Measurements from ENCODE around the gene U2AF2. TPM values are rescaled to one million over a fixed set of nuclear protein-coding genes. Genes with fewer than 3 reads are reported as not detected.

Gene U2AF2
- total RNA-seq, 1 experiment from 2014 or later, result 323 TPM

GRCh38 chr19:55621205-55621672 lies 33.6 kb upstream of the U2AF2 start:
- intact Hi-C loops (cut with micrococcal nuclease; ENCODE audit: unreplicated experiment), result no loop called here
- Histone ChIP-seq H3K27ac (no peak overlapping the region), H3K36me3 (ENCODE audit: low read depth) (0 out of 2 replicates have a peak, but pooled peaks cover 3% of the 10 kb centered on the region), H3F3A (ENCODE audit: insufficient read depth, low read depth) (peaks cover 35% of the 10 kb centered on the region), H3K9me2 (ENCODE audit: insufficient read depth) (no peaks in the 10 kb centered on the region), H4K20me1 (ENCODE audit: insufficient read depth) (peaks cover 10% of the 10 kb centered on the region), H3K4me3 (no peak overlapping the region), H3K9me3 (ENCODE audit: insufficient read depth, low read depth) (no peaks in the 10 kb centered on the region), H3K79me2 (ENCODE audit: low read depth) (no peaks in the 10 kb centered on the region), H3K27me3 (ENCODE audit: insufficient read depth, low read depth) (no peaks in the 10 kb centered on the region), H3K4me2 (no peak overlapping the region), H2AFZ (no peak overlapping the region), H3K4me1 (replicated peaks; ENCODE audit: insufficient read depth) (peaks cover 14% of the 10 kb centered on the region)
- POLR2A ChIA-PET (ENCODE audit: unreplicated experiment), result no interaction called here
- TF ChIP-seq EZH2 (IDR thresholded peaks at IDR 0.05; ENCODE audit: low read depth), result no peak
- no peak for DNase-seq
- CTCF ChIA-PET, result interaction anchor here (0.6 kb wide), 1 partner anchor 9 kb away, joined by 6 read pairs; no protein-coding TSS in a partner anchor
- BruUV-seq (replicated peaks), result no TSS peak

- H3K27ac ChIP-seq, result no peak overlapping the region
- no peak overlapping the region for H2AFZ ChIP-seq
- H3K9me2 ChIP-seq (ENCODE audit: insufficient read depth), result no peaks in the 10 kb centered on the region
- TF ChIP-seq EZH2 (IDR thresholded peaks at IDR 0.05; ENCODE audit: low read depth) (no peak), CTCF (conservative IDR thresholded peaks at IDR 0.05) (no peak)
- no peaks in the 10 kb centered on the region for H3K79me2 ChIP-seq (ENCODE audit: low read depth)
- H3F3A ChIP-seq (ENCODE audit: insufficient read depth, low read depth), result peaks cover 35% of the 10 kb centered on the region
- no TSS peak for BruUV-seq (replicated peaks)
- 0 out of 2 replicates have a peak, but pooled peaks cover 3% of the 10 kb centered on the region for H3K36me3 ChIP-seq (ENCODE audit: low read depth)
- no peaks in the 10 kb centered on the region for H3K9me3 ChIP-seq (ENCODE audit: insufficient read depth, low read depth)
- H3K4me1 ChIP-seq (replicated peaks; ENCODE audit: insufficient read depth), result peaks cover 14% of the 10 kb centered on the region
- intact Hi-C loops (cut with micrococcal nuclease; ENCODE audit: unreplicated experiment), result no loop called here
- peaks cover 10% of the 10 kb centered on the region for H4K20me1 ChIP-seq (ENCODE audit: insufficient read depth)
- CTCF ChIA-PET, result no interaction called here
- no peak overlapping the region for H3K4me2 ChIP-seq
- no peak for DNase-seq
- H3K27me3 ChIP-seq (ENCODE audit: insufficient read depth, low read depth), result no peaks in the 10 kb centered on the region
- no peak overlapping the region for H3K4me3 ChIP-seq
- POLR2A ChIA-PET (ENCODE audit: unreplicated experiment), result no interaction called here
Measured at GRCh38 chr19:55621673-55622231, 33.1 kb upstream of the U2AF2 start.

- Histone ChIP-seq H3K9me2 (ENCODE audit: insufficient read depth) (no peaks in the 10 kb centered on the region), H3K4me3 (no peak overlapping the region), H4K20me1 (ENCODE audit: insufficient read depth) (peaks cover 10% of the 10 kb centered on the region), H3K9me3 (ENCODE audit: insufficient read depth, low read depth) (no peaks in the 10 kb centered on the region), H3K27ac (no peak overlapping the region), H3K36me3 (ENCODE audit: low read depth) (0 out of 2 replicates have a peak, but pooled peaks cover 3% of the 10 kb centered on the region), H3K79me2 (ENCODE audit: low read depth) (no peaks in the 10 kb centered on the region), H3F3A (ENCODE audit: insufficient read depth, low read depth) (peaks cover 32% of the 10 kb centered on the region), H3K4me1 (replicated peaks; ENCODE audit: insufficient read depth) (peaks cover 14% of the 10 kb centered on the region), H2AFZ (no peak overlapping the region), H3K27me3 (ENCODE audit: insufficient read depth, low read depth) (no peaks in the 10 kb centered on the region), H3K4me2 (no peak overlapping the region)
- TF ChIP-seq CTCF (conservative IDR thresholded peaks at IDR 0.05) (no peak), EZH2 (IDR thresholded peaks at IDR 0.05; ENCODE audit: low read depth) (no peak)
- intact Hi-C loops (cut with micrococcal nuclease; ENCODE audit: unreplicated experiment), result no loop called here
- POLR2A ChIA-PET (ENCODE audit: unreplicated experiment), result interaction anchor here (0.7 kb wide), 1 partner anchor 15 kb away, joined by 9 read pairs; no protein-coding TSS in a partner anchor
- CTCF ChIA-PET, result no interaction called here
- DNase-seq, result no peak
- no TSS peak for BruUV-seq (replicated peaks)
Measured at GRCh38 chr19:55622242-55622969, 32.4 kb upstream of the U2AF2 start.
